ENCODE results near the gene ARVCF. TPM values are rescaled to one million over a fixed set of nuclear protein-coding genes. Genes with fewer than 3 reads are reported as not detected.
A peak's percentile ranks its signal among the peaks of the same experiment; 100 is the strongest.

The ARVCF gene
- total and polyA plus RNA-seq, 9 of the 15 experiments (the other 6 are each of a cell fraction or from before 2014, with no cell fraction given), result 0.03 to 97.4 (median 15.6) TPM

DNA sequence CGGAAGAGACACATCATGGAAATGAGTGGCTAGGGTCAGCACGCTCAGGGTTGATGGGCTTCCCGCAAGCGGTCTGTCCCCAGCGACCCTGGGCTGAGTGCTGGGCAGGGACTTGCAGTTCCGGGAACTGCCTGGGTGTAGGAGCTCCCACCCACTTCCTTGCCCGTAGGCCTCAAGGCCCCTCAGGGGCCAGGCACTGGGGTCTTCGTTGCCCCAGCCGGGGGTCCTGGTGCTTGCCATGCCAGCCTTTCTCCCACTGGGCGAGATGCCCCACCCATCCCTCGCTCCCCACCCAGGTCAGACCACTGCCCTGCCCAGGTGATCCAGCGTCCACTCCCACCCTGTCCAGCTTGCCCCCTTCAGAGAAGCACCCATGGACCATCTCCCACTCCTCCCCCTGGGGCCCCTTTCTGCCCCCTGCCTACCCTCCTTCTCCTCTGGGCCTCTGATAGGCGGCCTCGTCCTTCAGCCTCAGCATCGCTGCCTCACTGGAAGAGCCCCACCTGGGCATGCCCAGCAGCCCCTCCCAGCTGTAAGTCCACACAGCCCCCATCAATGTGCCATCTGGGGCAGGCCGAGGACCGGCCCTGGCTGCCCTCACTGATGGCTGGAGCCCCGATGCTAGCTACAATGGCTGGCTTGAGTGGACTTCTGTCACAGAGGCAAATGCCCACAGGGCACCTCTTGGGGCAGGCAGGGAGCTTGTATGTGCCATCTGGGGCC lies 45.6 kb upstream of the ARVCF start (continued):
- TF ChIP-seq, protein P1, sequence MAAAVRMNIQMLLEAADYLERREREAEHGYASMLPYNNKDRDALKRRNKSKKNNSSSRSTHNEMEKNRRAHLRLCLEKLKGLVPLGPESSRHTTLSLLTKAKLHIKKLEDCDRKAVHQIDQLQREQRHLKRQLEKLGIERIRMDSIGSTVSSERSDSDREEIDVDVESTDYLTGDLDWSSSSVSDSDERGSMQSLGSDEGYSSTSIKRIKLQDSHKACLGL (CRISPR knock-in tag; IDR thresholded peaks at IDR 0.05; ENCODE audit: borderline replicate concordance, poor library complexity, severe bottlenecking), result no peak
- TF ChIP-seq, protein P2, sequence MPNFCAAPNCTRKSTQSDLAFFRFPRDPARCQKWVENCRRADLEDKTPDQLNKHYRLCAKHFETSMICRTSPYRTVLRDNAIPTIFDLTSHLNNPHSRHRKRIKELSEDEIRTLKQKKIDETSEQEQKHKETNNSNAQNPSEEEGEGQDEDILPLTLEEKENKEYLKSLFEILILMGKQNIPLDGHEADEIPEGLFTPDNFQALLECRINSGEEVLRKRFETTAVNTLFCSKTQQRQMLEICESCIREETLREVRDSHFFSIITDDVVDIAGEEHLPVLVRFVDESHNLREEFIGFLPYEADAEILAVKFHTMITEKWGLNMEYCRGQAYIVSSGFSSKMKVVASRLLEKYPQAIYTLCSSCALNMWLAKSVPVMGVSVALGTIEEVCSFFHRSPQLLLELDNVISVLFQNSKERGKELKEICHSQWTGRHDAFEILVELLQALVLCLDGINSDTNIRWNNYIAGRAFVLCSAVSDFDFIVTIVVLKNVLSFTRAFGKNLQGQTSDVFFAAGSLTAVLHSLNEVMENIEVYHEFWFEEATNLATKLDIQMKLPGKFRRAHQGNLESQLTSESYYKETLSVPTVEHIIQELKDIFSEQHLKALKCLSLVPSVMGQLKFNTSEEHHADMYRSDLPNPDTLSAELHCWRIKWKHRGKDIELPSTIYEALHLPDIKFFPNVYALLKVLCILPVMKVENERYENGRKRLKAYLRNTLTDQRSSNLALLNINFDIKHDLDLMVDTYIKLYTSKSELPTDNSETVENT (CRISPR knock-in tag; IDR thresholded peaks at IDR 0.05), result no peak; the same call in 1 of the 2 replicates
- TF ChIP-seq BACH1 (tag; IDR thresholded peaks at IDR 0.05) (no peak), SRSF3 (IDR thresholded peaks at IDR 0.05; ENCODE audit: insufficient read depth, low read length) (0 out of 2 replicates have a peak, but pooled peaks have one; percentile 38), HMGN3 (IDR thresholded peaks at IDR 0.05; ENCODE audit: borderline replicate concordance, extremely low read depth, insufficient read length, low read depth, low read length) (peak; percentile 12), KLF13 (tag; IDR thresholded peaks at IDR 0.05; ENCODE audit: borderline replicate concordance, low read depth) (peak; percentile 18; the same call in 1 of the 2 replicates), SPI1 (IDR thresholded peaks at IDR 0.05; ENCODE audit: borderline replicate concordance, low read depth, low read length) (no peak)
- TF ChIP-seq, protein P3, sequence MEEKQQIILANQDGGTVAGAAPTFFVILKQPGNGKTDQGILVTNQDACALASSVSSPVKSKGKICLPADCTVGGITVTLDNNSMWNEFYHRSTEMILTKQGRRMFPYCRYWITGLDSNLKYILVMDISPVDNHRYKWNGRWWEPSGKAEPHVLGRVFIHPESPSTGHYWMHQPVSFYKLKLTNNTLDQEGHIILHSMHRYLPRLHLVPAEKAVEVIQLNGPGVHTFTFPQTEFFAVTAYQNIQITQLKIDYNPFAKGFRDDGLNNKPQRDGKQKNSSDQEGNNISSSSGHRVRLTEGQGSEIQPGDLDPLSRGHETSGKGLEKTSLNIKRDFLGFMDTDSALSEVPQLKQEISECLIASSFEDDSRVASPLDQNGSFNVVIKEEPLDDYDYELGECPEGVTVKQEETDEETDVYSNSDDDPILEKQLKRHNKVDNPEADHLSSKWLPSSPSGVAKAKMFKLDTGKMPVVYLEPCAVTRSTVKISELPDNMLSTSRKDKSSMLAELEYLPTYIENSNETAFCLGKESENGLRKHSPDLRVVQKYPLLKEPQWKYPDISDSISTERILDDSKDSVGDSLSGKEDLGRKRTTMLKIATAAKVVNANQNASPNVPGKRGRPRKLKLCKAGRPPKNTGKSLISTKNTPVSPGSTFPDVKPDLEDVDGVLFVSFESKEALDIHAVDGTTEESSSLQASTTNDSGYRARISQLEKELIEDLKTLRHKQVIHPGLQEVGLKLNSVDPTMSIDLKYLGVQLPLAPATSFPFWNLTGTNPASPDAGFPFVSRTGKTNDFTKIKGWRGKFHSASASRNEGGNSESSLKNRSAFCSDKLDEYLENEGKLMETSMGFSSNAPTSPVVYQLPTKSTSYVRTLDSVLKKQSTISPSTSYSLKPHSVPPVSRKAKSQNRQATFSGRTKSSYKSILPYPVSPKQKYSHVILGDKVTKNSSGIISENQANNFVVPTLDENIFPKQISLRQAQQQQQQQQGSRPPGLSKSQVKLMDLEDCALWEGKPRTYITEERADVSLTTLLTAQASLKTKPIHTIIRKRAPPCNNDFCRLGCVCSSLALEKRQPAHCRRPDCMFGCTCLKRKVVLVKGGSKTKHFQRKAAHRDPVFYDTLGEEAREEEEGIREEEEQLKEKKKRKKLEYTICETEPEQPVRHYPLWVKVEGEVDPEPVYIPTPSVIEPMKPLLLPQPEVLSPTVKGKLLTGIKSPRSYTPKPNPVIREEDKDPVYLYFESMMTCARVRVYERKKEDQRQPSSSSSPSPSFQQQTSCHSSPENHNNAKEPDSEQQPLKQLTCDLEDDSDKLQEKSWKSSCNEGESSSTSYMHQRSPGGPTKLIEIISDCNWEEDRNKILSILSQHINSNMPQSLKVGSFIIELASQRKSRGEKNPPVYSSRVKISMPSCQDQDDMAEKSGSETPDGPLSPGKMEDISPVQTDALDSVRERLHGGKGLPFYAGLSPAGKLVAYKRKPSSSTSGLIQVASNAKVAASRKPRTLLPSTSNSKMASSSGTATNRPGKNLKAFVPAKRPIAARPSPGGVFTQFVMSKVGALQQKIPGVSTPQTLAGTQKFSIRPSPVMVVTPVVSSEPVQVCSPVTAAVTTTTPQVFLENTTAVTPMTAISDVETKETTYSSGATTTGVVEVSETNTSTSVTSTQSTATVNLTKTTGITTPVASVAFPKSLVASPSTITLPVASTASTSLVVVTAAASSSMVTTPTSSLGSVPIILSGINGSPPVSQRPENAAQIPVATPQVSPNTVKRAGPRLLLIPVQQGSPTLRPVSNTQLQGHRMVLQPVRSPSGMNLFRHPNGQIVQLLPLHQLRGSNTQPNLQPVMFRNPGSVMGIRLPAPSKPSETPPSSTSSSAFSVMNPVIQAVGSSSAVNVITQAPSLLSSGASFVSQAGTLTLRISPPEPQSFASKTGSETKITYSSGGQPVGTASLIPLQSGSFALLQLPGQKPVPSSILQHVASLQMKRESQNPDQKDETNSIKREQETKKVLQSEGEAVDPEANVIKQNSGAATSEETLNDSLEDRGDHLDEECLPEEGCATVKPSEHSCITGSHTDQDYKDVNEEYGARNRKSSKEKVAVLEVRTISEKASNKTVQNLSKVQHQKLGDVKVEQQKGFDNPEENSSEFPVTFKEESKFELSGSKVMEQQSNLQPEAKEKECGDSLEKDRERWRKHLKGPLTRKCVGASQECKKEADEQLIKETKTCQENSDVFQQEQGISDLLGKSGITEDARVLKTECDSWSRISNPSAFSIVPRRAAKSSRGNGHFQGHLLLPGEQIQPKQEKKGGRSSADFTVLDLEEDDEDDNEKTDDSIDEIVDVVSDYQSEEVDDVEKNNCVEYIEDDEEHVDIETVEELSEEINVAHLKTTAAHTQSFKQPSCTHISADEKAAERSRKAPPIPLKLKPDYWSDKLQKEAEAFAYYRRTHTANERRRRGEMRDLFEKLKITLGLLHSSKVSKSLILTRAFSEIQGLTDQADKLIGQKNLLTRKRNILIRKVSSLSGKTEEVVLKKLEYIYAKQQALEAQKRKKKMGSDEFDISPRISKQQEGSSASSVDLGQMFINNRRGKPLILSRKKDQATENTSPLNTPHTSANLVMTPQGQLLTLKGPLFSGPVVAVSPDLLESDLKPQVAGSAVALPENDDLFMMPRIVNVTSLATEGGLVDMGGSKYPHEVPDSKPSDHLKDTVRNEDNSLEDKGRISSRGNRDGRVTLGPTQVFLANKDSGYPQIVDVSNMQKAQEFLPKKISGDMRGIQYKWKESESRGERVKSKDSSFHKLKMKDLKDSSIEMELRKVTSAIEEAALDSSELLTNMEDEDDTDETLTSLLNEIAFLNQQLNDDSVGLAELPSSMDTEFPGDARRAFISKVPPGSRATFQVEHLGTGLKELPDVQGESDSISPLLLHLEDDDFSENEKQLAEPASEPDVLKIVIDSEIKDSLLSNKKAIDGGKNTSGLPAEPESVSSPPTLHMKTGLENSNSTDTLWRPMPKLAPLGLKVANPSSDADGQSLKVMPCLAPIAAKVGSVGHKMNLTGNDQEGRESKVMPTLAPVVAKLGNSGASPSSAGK (IDR thresholded peaks at IDR 0.05), result no peak
- TF ChIP-seq, protein P4, sequence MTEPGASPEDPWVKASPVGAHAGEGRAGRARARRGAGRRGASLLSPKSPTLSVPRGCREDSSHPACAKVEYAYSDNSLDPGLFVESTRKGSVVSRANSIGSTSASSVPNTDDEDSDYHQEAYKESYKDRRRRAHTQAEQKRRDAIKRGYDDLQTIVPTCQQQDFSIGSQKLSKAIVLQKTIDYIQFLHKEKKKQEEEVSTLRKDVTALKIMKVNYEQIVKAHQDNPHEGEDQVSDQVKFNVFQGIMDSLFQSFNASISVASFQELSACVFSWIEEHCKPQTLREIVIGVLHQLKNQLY (CRISPR knock-in tag; conservative IDR thresholded peaks at IDR 0.05), result 0 out of 4 replicates have a peak, but pooled peaks of 1 of the 2 experiments have one; percentile 36

All from K562 (cell line).